Astrocyte of the spinal cord (primary cell): ENCODE measurements around the gene MYL6.

Experiments used
- DNase-seq: peaks from one replicate; pipeline ENCODE4 v3.0.0; 2011; ENCODE audit warnings: low read depth, low spot score
- H3K4me3 ChIP-seq: 2 replicates; pipeline ENCODE4 v1.5.1; 2011; ENCODE audit warnings: low read depth, mild to moderate bottlenecking, low read length, moderate library complexity
- in situ Hi-C: cut with HindIII; loops from 2 replicates; pipeline ENCODE4 v1.10.0; 2017; ENCODE audit warnings: low sequenced_read_pairs
- TF ChIP-seq, protein P1 (sequence below): IDR thresholded peaks from 2 replicates; pipeline ENCODE4 v1.5.1; 2012; ENCODE audit warnings: low read depth, mild to moderate bottlenecking, low read length, inconsistent platforms

Gene MYL6

GRCh38 chr12:56117778-56118687 lies 40.1 kb upstream of the MYL6 start, which contains the start of gene ZC3H10:
ZC3H10 (plus strand) TSS chr12:56118266; CDS start chr12:56120563, 2,297 bp downstream.
- in situ Hi-C loops: no loop called here
- TF ChIP-seq, protein P1, sequence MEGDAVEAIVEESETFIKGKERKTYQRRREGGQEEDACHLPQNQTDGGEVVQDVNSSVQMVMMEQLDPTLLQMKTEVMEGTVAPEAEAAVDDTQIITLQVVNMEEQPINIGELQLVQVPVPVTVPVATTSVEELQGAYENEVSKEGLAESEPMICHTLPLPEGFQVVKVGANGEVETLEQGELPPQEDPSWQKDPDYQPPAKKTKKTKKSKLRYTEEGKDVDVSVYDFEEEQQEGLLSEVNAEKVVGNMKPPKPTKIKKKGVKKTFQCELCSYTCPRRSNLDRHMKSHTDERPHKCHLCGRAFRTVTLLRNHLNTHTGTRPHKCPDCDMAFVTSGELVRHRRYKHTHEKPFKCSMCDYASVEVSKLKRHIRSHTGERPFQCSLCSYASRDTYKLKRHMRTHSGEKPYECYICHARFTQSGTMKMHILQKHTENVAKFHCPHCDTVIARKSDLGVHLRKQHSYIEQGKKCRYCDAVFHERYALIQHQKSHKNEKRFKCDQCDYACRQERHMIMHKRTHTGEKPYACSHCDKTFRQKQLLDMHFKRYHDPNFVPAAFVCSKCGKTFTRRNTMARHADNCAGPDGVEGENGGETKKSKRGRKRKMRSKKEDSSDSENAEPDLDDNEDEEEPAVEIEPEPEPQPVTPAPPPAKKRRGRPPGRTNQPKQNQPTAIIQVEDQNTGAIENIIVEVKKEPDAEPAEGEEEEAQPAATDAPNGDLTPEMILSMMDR: peak; percentile 67
- peak; percentile 100 for DNase-seq
- H3K4me3 ChIP-seq: peak within 1 kb of the TSS; percentile 84

- in situ Hi-C loops: no loop called here
- peak overlapping the region; percentile 84 for H3K4me3 ChIP-seq
- no peak for DNase-seq
- TF ChIP-seq, protein P1: no peak
Measured at GRCh38 chr12:56118688-56119357, 39.3 kb upstream of the MYL6 start.

DNA sequence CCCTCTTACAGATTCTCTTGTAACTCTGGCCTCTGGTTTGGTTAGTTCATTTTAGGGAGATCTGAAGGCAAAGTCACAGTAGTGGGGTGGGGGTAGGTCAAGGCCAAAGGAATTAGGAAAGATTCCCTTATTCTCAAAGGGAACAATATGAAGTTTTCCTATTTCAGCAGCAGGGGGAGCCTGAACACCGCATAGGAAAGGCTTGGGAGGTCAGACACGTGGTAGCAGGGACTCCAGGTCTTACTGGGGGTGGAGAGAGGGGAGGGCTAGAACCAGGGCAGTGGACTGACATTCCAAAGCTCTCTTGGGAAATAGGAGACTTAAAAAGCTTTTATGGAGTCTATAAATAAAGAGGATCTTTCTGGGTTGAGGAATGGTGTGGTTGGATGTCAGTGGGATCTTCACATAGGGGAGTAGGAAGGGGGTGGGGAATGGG lies 38.8 kb upstream of the MYL6 start:
- TF ChIP-seq, protein P1: peak; percentile 77
- in situ Hi-C loops: no loop called here
- peak; percentile 87 for DNase-seq
- H3K4me3 ChIP-seq: no peak overlapping the region

GRCh38 chr12:56120158-56120846 lies 37.9 kb upstream of the MYL6 start:
- TF ChIP-seq, protein P1: no peak
- in situ Hi-C loops: no loop called here
- no peak for DNase-seq
- no peak overlapping the region for H3K4me3 ChIP-seq

DNA sequence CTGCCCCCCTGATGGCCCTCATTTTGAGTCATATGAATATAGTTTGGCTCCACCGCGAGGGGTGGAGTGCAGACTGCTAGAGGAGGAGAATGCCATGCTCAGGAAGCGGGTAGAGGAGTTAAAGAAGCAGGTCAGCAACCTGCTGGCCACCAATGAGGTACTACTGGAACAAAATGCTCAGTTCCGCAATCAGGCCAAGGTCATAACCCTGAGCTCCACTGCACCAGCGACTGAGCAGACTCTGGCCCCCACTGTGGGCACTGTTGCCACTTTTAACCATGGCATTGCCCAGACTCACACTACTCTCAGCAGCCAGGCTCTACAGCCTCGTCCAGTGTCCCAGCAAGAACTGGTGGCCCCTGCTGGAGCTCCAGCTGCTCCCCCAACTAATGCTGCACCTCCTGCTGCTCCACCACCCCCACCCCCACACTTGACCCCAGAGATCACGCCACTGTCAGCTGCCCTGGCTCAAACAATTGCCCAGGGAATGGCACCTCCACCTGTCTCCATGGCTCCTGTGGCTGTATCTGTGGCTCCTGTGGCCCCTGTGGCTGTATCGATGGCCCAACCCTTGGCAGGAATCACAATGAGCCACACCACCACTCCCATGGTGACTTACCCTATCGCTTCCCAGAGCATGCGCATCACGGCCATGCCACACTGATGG lies 36.8 kb upstream of the MYL6 start:
- in situ Hi-C loops: no loop called here
- no peak for DNase-seq
- H3K4me3 ChIP-seq: no peak overlapping the region
- TF ChIP-seq, protein P1: no peak

DNA sequence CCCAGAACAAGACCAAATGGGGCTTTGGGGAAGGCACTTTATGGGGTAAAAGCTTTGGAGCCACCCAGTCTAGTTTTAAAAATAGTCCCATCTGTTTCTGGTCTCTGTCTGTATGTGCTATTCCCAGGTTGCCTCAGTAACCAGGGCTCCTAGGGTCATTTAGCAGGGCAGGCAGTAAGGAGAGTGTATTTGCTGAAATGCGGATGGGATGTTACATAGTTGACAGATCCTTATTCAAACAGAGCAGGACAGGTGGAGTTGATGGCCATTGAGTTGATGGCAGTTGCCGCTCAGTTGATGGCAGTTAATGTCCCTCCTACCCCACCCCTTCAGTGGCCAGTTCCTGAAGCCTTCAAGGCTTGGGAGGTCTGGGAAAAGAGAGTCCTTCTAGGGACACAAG lies 35.5 kb upstream of the MYL6 start:
- TF ChIP-seq, protein P1: no peak
- no peak overlapping the region for H3K4me3 ChIP-seq
- no peak for DNase-seq
- in situ Hi-C loops: no loop called here
